HEK293 (cell line): ENCODE results near the gene FAM3C.

ENCODE experiments used
- CTCF ChIA-PET: fragments of 350-600 bp; formaldehyde crosslinking; extraction: SDS; loops from one replicate; lab custom pipeline; 2021; ENCODE audit warnings: antibody characterized with exemption; lab: Yijun Ruan, JAX
- POLR2A ChIA-PET: fragments of 300-600 bp; formaldehyde crosslinking; extraction: SDS; loops from one replicate; lab custom pipeline; 2020; ENCODE audit warnings: antibody characterized with exemption, inconsistent platforms; lab: Yijun Ruan, JAX
- H3K27ac ChIP-seq: fragments of 200-500 bp; sonication (Bioruptor generic); 2 replicates; pipeline ENCODE4 v1.5.1; 2014; ENCODE audit warnings: low read depth, low read length, control low read depth, inconsistent platforms; ENCODE audit errors: extremely low read depth
- H3K36me3 ChIP-seq, 2 experiments: fragments of 200-500 bp in 1 of 2; sonication (Bioruptor generic) in 1 of 2; 1 replicate in 1 of 2; 2 replicates in 1 of 2; pipeline ENCODE4 v1.5.1; 2014 to 2017; ENCODE audit warnings: inconsistent platforms in 2 of 2, low read length in 2 of 2; ENCODE audit not compliant: control insufficient read depth in 2 of 2, insufficient read depth in 1 of 2
- H3K4me1 ChIP-seq: fragments of 200-500 bp; sonication (Bioruptor generic); 2 replicates; pipeline ENCODE4 v1.5.1; 2014; ENCODE audit warnings: mild to moderate bottlenecking, low read length, inconsistent platforms; ENCODE audit not compliant: control insufficient read depth, insufficient read depth
- H3K4me3 ChIP-seq: 2 replicates; pipeline ENCODE4 v1.5.1; 2011; ENCODE audit warnings: low read depth, mild to moderate bottlenecking, control low read depth, low read length, moderate library complexity
- H3K9me3 ChIP-seq: fragments of 200-500 bp; sonication (Bioruptor generic); 2 replicates; pipeline ENCODE4 v1.5.1; 2014; ENCODE audit warnings: low read depth, low read length, inconsistent platforms; ENCODE audit not compliant: control insufficient read depth, insufficient read depth
- KLF10 ChIP-seq: fragments of 450-650 bp; IDR thresholded peaks from 2 replicates; pipeline ENCODE4 v1.5.1; 2018; ENCODE audit warnings: missing biosample characterization, mild to moderate bottlenecking, missing genetic modification characterization
- KLF9 ChIP-seq: fragments of 450-650 bp; formaldehyde crosslinking; IDR thresholded peaks from 2 replicates; pipeline ENCODE4 v1.5.1; 2016; ENCODE audit warnings: missing biosample characterization, missing genetic modification characterization, low read depth
- OVOL3 ChIP-seq: fragments of 450-650 bp; formaldehyde crosslinking; IDR thresholded peaks from 2 replicates; pipeline ENCODE4 v1.5.1; 2016; ENCODE audit warnings: missing biosample characterization, missing genetic modification characterization
- REST ChIP-seq: fragments of 450-650 bp; formaldehyde crosslinking; IDR thresholded peaks from 2 replicates; pipeline ENCODE4 v1.5.1; 2016; ENCODE audit warnings: missing biosample characterization, missing genetic modification characterization
- SP2 ChIP-seq: fragments of 450-650 bp; formaldehyde crosslinking; IDR thresholded peaks from 2 replicates; pipeline ENCODE4 v1.5.1; 2016; ENCODE audit warnings: missing biosample characterization, missing genetic modification characterization
- SP3 ChIP-seq: fragments of 450-650 bp; formaldehyde crosslinking; IDR thresholded peaks from 2 replicates; pipeline ENCODE4 v1.5.1; 2016; ENCODE audit warnings: missing biosample characterization, missing genetic modification characterization
- ZBTB17 ChIP-seq: fragments of 450-650 bp; formaldehyde crosslinking; IDR thresholded peaks from 2 replicates; pipeline ENCODE4 v1.5.1; 2016; ENCODE audit warnings: missing biosample characterization, missing genetic modification characterization
- ZBTB44 ChIP-seq: fragments of 450-650 bp; IDR thresholded peaks from 2 replicates; pipeline ENCODE4 v1.5.1; 2018; ENCODE audit warnings: missing biosample characterization, mild to moderate bottlenecking, missing genetic modification characterization
- ZEB2 ChIP-seq: fragments of 450-650 bp; formaldehyde crosslinking; IDR thresholded peaks from 2 replicates; pipeline ENCODE4 v1.5.1; 2016; ENCODE audit warnings: missing biosample characterization, missing genetic modification characterization
- ZNF132 ChIP-seq: fragments of 450-650 bp; formaldehyde crosslinking; IDR thresholded peaks from 2 replicates; pipeline ENCODE4 v1.5.1; 2017; ENCODE audit warnings: missing biosample characterization, missing genetic modification characterization, borderline replicate concordance
- ZNF174 ChIP-seq: fragments of 450-650 bp; formaldehyde crosslinking; IDR thresholded peaks from 2 replicates; pipeline ENCODE4 v1.5.0; 2017; ENCODE audit warnings: missing biosample characterization, mild to moderate bottlenecking, missing genetic modification characterization
- ZNF184 ChIP-seq: fragments of 450-650 bp; IDR thresholded peaks from 2 replicates; pipeline ENCODE4 v1.5.1; 2018; ENCODE audit warnings: missing biosample characterization, mild to moderate bottlenecking, missing genetic modification characterization
- ZNF239 ChIP-seq: fragments of 450-650 bp; formaldehyde crosslinking; IDR thresholded peaks from 2 replicates; pipeline ENCODE4 v1.5.1; 2016; ENCODE audit warnings: missing biosample characterization, missing genetic modification characterization
- ZNF26 ChIP-seq: fragments of 450-650 bp; formaldehyde crosslinking; IDR thresholded peaks from 2 replicates; pipeline ENCODE4 v1.5.1; 2016; ENCODE audit warnings: missing biosample characterization, missing genetic modification characterization
- ZNF335 ChIP-seq: fragments of 450-650 bp; formaldehyde crosslinking; conservative IDR thresholded peaks from 2 replicates; pipeline ENCODE4 v1.5.1; 2016; ENCODE audit warnings: missing biosample characterization, missing genetic modification characterization
- ZNF621 ChIP-seq: fragments of 450-650 bp; formaldehyde crosslinking; IDR thresholded peaks from 2 replicates; pipeline ENCODE4 v1.5.1; 2017; ENCODE audit warnings: missing biosample characterization, missing genetic modification characterization
- ZNF76 ChIP-seq: fragments of 450-650 bp; formaldehyde crosslinking; IDR thresholded peaks from 2 replicates; pipeline ENCODE4; 2016; ENCODE audit warnings: low read depth, missing biosample characterization, missing genetic modification characterization, borderline replicate concordance
- ZNF777 ChIP-seq: fragments of 450-650 bp; formaldehyde crosslinking; IDR thresholded peaks from 2 replicates; pipeline ENCODE4 v1.5.1; 2017; ENCODE audit warnings: missing biosample characterization, missing genetic modification characterization, borderline replicate concordance
- ZSCAN16 ChIP-seq: fragments of 450-650 bp; formaldehyde crosslinking; IDR thresholded peaks from 2 replicates; pipeline ENCODE4 v1.5.1; 2016; ENCODE audit warnings: missing biosample characterization, missing genetic modification characterization
- ZSCAN5A ChIP-seq: fragments of 450-650 bp; formaldehyde crosslinking; IDR thresholded peaks from 2 replicates; pipeline ENCODE4 v1.5.1; 2016; ENCODE audit warnings: missing biosample characterization, missing genetic modification characterization

The FAM3C gene

GRCh38 chr7:121395961-121396757, at the start of gene FAM3C (continued):
- TF ChIP-seq ZNF26 (tag by site-specific recombination), result no peak
- TF ChIP-seq ZBTB17 (tag by site-specific recombination), result 0 out of 2 replicates have a peak, but pooled peaks have one; percentile 40
- 0 out of 2 replicates have a peak, but pooled peaks have one; percentile 22 for TF ChIP-seq ZSCAN16 (tag by site-specific recombination)
- peak; percentile 94 for TF ChIP-seq KLF9
- TF ChIP-seq SP3 (tag by site-specific recombination), result peak; percentile 72; the same call in 1 of the 2 replicates
- peak; percentile 59 for TF ChIP-seq SP2 (tag by site-specific recombination)
- TF ChIP-seq REST (tag by site-specific recombination), result peak; percentile 7; the same call in 1 of the 2 replicates
- 0 out of 2 replicates have a peak, but pooled peaks have one; percentile 30 for TF ChIP-seq ZEB2 (tag by site-specific recombination)
- TF ChIP-seq KLF10 (tag by site-specific recombination), result peak; percentile 82
- peak; percentile 81; the same call in 1 of the 2 replicates for TF ChIP-seq ZNF174
- no peak for TF ChIP-seq ZNF132 (tag by site-specific recombination)
- 0 out of 2 replicates have a peak, but pooled peaks have one; percentile 50 for TF ChIP-seq ZNF184 (tag by site-specific recombination)
- TF ChIP-seq ZBTB44, result peak; percentile 94
- TF ChIP-seq ZNF239 (tag by site-specific recombination), result no peak
- TF ChIP-seq ZNF777 (tag by site-specific recombination), result 0 out of 2 replicates have a peak, but pooled peaks have one; percentile 33
- peak; percentile 86; the same call in 1 of the 2 replicates for TF ChIP-seq ZSCAN5A (tag by site-specific recombination)
- peak; percentile 88 for TF ChIP-seq ZNF76 (tag by site-specific recombination)
- TF ChIP-seq ZNF621 (tag by site-specific recombination), result no peak

- ChIA-PET CTCF (no interaction called here), POLR2A (no interaction called here)
- Histone ChIP-seq H3K4me3 (no peak overlapping the region), H3K36me3 (no peaks in the 10 kb centered on the region)
- TF ChIP-seq ZNF335 (tag by site-specific recombination), result peak; percentile 38; the same call in 1 of the 2 replicates
- no peak for TF ChIP-seq OVOL3 (tag by site-specific recombination)
- TF ChIP-seq, all 188 proteins: peak for 1
- Histone ChIP-seq H3K27ac (no peak overlapping the region), H3K4me1 (no peaks in the 10 kb centered on the region), H3K9me3 (no peaks in the 10 kb centered on the region)
Measured at GRCh38 chr7:121442845-121443244, 46.7 kb upstream of the FAM3C start.
